H1 (cell line): ENCODE data around the gene RAVER2. TPM values are rescaled to one million over a fixed set of nuclear protein-coding genes. Genes with fewer than 3 reads are reported as not detected.
"Not testable (repeated sequence)": the region's sequence is repeated elsewhere in the genome, so short reads cannot be mapped to it uniquely, and the experiment has no call there.

Source experiments
- CTCF ChIA-PET: fragments of 300-600 bp; sonication (Branson Sonifier 250); formaldehyde crosslinking; loops from one replicate; lab custom pipeline; 2021; ENCODE audit not compliant: partially characterized antibody; lab: Charles Lee
- POLR2A ChIA-PET: fragments of 300-600 bp; sonication (Branson Sonifier 250); formaldehyde crosslinking; loops from one replicate; lab custom pipeline; 2021; ENCODE audit warnings: inconsistent platforms; ENCODE audit not compliant: partially characterized antibody; lab: Charles Lee
- DNase-seq, 2 experiments: peaks; one replicate each; pipeline versions ENCODE4 v3.0.0 to v3.0.0-alpha.2; 2010 to 2022; ENCODE audit warnings: low spot score in 2 of 2, low read depth in 1 of 2, mixed read lengths in 1 of 2
- FAIRE-seq: peaks from 2 replicates; lab custom pipeline; 2011; peaks lifted over from hg19 to GRCh38; lab: Jason Lieb, UNC
- H2AFZ ChIP-seq: 2 replicates; pipeline ENCODE4 v1.8.1; 2012; ENCODE audit warnings: low read length, inconsistent platforms
- H2AK5ac ChIP-seq: 2 replicates; pipeline ENCODE4 v1.6.1; 2013; ENCODE audit warnings: low read depth, low read length
- H2BK120ac ChIP-seq: replicated peaks from 2 replicates; pipeline ENCODE3; 2013; ENCODE audit warnings: low read depth, low read length, inconsistent platforms
- H2BK12ac ChIP-seq: 2 replicates; pipeline ENCODE4 v1.6.1; 2013; ENCODE audit warnings: low read depth, low read length
- H2BK15ac ChIP-seq: 2 replicates; pipeline ENCODE4 v1.6.1; 2013; ENCODE audit warnings: low read length
- H2BK20ac ChIP-seq: 2 replicates; pipeline ENCODE4 v1.6.1; 2013; ENCODE audit warnings: low read length
- H2BK5ac ChIP-seq: 2 replicates; pipeline ENCODE4 v1.6.1; 2013; ENCODE audit warnings: low read depth, low read length
- H3K14ac ChIP-seq: 2 replicates; pipeline ENCODE4 v1.6.1; 2013; ENCODE audit warnings: inconsistent platforms; ENCODE audit not compliant: insufficient read length
- H3K18ac ChIP-seq: 2 replicates; pipeline ENCODE4 v1.6.1; 2013; ENCODE audit warnings: low read length; ENCODE audit errors: extremely low read depth
- H3K23ac ChIP-seq: 2 replicates; pipeline ENCODE4 v1.6.1; 2013; ENCODE audit warnings: inconsistent platforms; ENCODE audit not compliant: insufficient read length
- H3K23me2 ChIP-seq: 2 replicates; pipeline ENCODE4 v1.6.1; 2013; ENCODE audit warnings: low read depth, low read length
- H3K27ac ChIP-seq: 2 replicates; pipeline ENCODE4 v1.6.1; 2011; ENCODE audit warnings: low read depth, low read length, inconsistent platforms
- H3K27me3 ChIP-seq, 4 experiments: replicated peaks in 1 of 4; 1 replicate in 1 of 4; 2 replicates in 3 of 4; pipeline versions ENCODE4 v1.6.1 to v1.8.1; 2011 to 2013; ENCODE audit warnings: low read length in 3 of 4, mild to moderate bottlenecking in 3 of 4, inconsistent platforms in 2 of 4, mixed read lengths in 2 of 4, moderate library complexity in 1 of 4; ENCODE audit not compliant: control insufficient read depth in 3 of 4, insufficient read depth in 3 of 4; ENCODE audit errors: extremely low read depth in 1 of 4
- H3K36me3 ChIP-seq, 4 experiments: 2 replicates each; pipeline versions ENCODE4 v1.6.1 to v1.8.1; 2011 to 2013; ENCODE audit warnings: mild to moderate bottlenecking in 4 of 4, low read length in 3 of 4, moderate library complexity in 2 of 4, control low read depth in 1 of 4, inconsistent platforms in 1 of 4; ENCODE audit not compliant: insufficient read depth in 4 of 4, control insufficient read depth in 2 of 4
- H3K4ac ChIP-seq: replicated peaks from 2 replicates; pipeline ENCODE3; 2013; ENCODE audit warnings: low read length, low read depth, mixed read lengths, inconsistent platforms; ENCODE audit not compliant: insufficient read length
- H3K4me1 ChIP-seq, 4 experiments: replicated peaks in 1 of 4; 1 replicate in 1 of 4; 2 replicates in 3 of 4; pipeline versions ENCODE4 v1.6.1 to v1.8.1; 2011 to 2013; ENCODE audit warnings: low read length in 3 of 4, inconsistent platforms in 2 of 4, mixed read lengths in 1 of 4; ENCODE audit not compliant: insufficient read depth in 4 of 4, control insufficient read depth in 3 of 4
- H3K4me2 ChIP-seq, 2 experiments: 2 replicates each; pipeline versions ENCODE4 v1.6.1 to v1.8.1; 2011 to 2013; ENCODE audit warnings: low read depth in 2 of 2, low read length in 2 of 2, control low read depth in 1 of 2, inconsistent platforms in 1 of 2, mild to moderate bottlenecking in 1 of 2; ENCODE audit not compliant: insufficient read depth in 1 of 2
- H3K4me3 ChIP-seq, 4 experiments: fragments of 200-600, 300-600 bp in 1 of 4; sonication (generic), shearing (Covaris generic), sonication (Bioruptor Twin) in 1 of 4; 2 replicates each; pipeline versions ENCODE4 v1.5.1 to v1.8.1; 2011 to 2016; ENCODE audit warnings: low read length in 4 of 4, low read depth in 3 of 4, control low read depth in 2 of 4, inconsistent platforms in 2 of 4, mild to moderate bottlenecking in 2 of 4, mixed read lengths in 1 of 4, moderate library complexity in 1 of 4; ENCODE audit not compliant: insufficient read depth in 2 of 4; ENCODE audit errors: extremely low read depth in 1 of 4
- H3K56ac ChIP-seq: replicated peaks from 2 replicates; pipeline ENCODE3; 2013; ENCODE audit warnings: low read depth, mild to moderate bottlenecking, mixed read lengths, low read length, inconsistent platforms; ENCODE audit not compliant: insufficient read length
- H3K79me1 ChIP-seq: 2 replicates; pipeline ENCODE4 v1.6.1; 2013; ENCODE audit warnings: low read depth, low read length, control low read depth
- H3K79me2 ChIP-seq, 2 experiments: 2 replicates each; pipeline versions ENCODE4 v1.6.1 to v1.8.1; 2012 to 2013; ENCODE audit warnings: low read length in 2 of 2, mild to moderate bottlenecking in 2 of 2, inconsistent platforms in 1 of 2; ENCODE audit not compliant: insufficient read depth in 2 of 2, control insufficient read depth in 1 of 2
- H3K9ac ChIP-seq, 4 experiments: replicated peaks in 1 of 4; 1 replicate in 1 of 4; 2 replicates in 3 of 4; pipeline versions ENCODE4 v1.6.1 to v1.8.1; 2011 to 2013; ENCODE audit warnings: low read depth in 3 of 4, low read length in 3 of 4, control low read depth in 2 of 4, mild to moderate bottlenecking in 2 of 4, moderate library complexity in 2 of 4, inconsistent platforms in 1 of 4; ENCODE audit errors: extremely low read depth in 1 of 4
- H3K9me3 ChIP-seq, 2 experiments: 2 replicates each; pipeline versions ENCODE4 v1.6.1 to v1.8.1; 2012 to 2013; ENCODE audit warnings: mild to moderate bottlenecking in 2 of 2, moderate library complexity in 2 of 2, control low read depth in 1 of 2, inconsistent platforms in 1 of 2, low read depth in 1 of 2, low read length in 1 of 2, mixed read lengths in 1 of 2; ENCODE audit not compliant: insufficient read depth in 2 of 2
- H4K20me1 ChIP-seq, 2 experiments: replicated peaks in 1 of 2; 2 replicates each; pipeline versions ENCODE3 to v1.8.1; 2011 to 2013; ENCODE audit warnings: inconsistent platforms in 2 of 2, low read length in 2 of 2, mild to moderate bottlenecking in 1 of 2; ENCODE audit not compliant: insufficient read depth in 2 of 2, control insufficient read depth in 1 of 2
- H4K5ac ChIP-seq: 2 replicates; pipeline ENCODE4 v1.6.1; 2013; ENCODE audit warnings: low read length, low read depth, mixed read lengths, inconsistent platforms; ENCODE audit not compliant: insufficient read length
- H4K8ac ChIP-seq: 2 replicates; pipeline ENCODE4 v1.8.0; 2013; ENCODE audit warnings: mild to moderate bottlenecking, moderate library complexity, low read length, inconsistent platforms; ENCODE audit not compliant: insufficient read depth; ENCODE audit errors: extremely low read depth
- H4K91ac ChIP-seq: replicated peaks from 2 replicates; pipeline ENCODE3; 2013; ENCODE audit warnings: low read length, mixed read lengths, inconsistent platforms; ENCODE audit not compliant: insufficient read length
- WGBS, 2 experiments: shearing (Covaris generic) in 1 of 2; methylation state at CpG; one replicate each; pipeline versions ENCODE4 v1.1.6 to v1.1.7; 2013 to 2015; ENCODE audit warnings: low lambda C conversion rate in 2 of 2, mixed read lengths in 2 of 2, inconsistent platforms in 1 of 2, low coverage in 1 of 2, missing lambda C conversion rate in 1 of 2; ENCODE audit not compliant: insufficient replicate concordance in 2 of 2, insufficient coverage in 1 of 2, insufficient read length in 1 of 2; ENCODE audit errors: extremely low coverage in 1 of 2, missing lambda C conversion rate in 1 of 2; 5-methylcytosine and 5-hydroxymethylcytosine counted together
- polyA plus RNA-seq, 7 experiments: library from polyadenylated mRNA; depleted of rRNA in 3 of 7; stranded (reverse) in 5 of 7; unstranded in 2 of 7; fragments of >200 nt in 5 of 7; fragments of 200-250 nt in 2 of 7; gene quantifications; 1 replicate in 5 of 7; 2 replicates in 1 of 7; 4 replicates in 1 of 7; pipeline versions ENCODE4 v1.2.1 to v1.2.3, GENCODE V29; 2011 to 2013; ENCODE audit warnings: missing spikeins in 2 of 7, mixed read lengths in 2 of 7
- total RNA-seq: library from RNA; stranded (reverse); fragmentation: NEBNext Ultra II Directional; extraction: Animal tissue kit (Norgen Biotek cat#: 25700); gene quantifications from 2 replicates; pipeline ENCODE4 v1.2.1, GENCODE V29; 2021

Gene RAVER2
- total and polyA plus RNA-seq, 2 of the 8 experiments (the other 6 are each of a cell fraction or from before 2014, with no cell fraction given): 10.5 to 19.5 TPM

DNA sequence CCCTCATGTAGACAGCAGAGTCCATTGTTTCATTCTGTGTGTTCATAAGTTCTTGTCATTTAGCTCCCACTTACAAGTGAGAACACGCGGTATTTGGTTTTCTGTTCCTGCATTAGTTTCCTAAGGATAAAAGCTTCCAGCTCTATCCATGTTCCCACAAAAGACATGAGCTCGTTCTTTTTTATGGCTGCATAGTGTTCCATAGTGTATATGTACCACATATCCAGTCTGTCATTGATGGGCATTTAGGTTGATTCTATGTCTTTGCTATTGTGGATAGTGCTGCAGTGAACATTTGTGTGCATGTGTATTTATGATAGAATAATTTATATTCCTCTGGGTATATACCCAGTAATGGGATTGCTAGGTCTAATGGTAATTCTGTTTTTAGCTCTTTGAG lies 75.7 kb downstream of the RAVER2 start:
- H2BK5ac ChIP-seq: not testable (repeated sequence)
- 97% methylated on average over 3 of the region's 3 CpGs; no CpG with 5 or more reads in 1 of the 2 experiments for WGBS, 2 experiments

More for the DNA sequence above, 75.7 kb downstream of the RAVER2 start:
- H3K79me1 ChIP-seq, H3K27me3 ChIP-seq, H3K36me3 ChIP-seq, H3K56ac ChIP-seq, H3K4me3 ChIP-seq, H3K27ac ChIP-seq, H2AFZ ChIP-seq, H3K4ac ChIP-seq, H2BK15ac ChIP-seq, H3K9ac ChIP-seq, H3K79me2 ChIP-seq, H2BK12ac ChIP-seq, H3K4me2 ChIP-seq, H3K9me3 ChIP-seq, H2BK20ac ChIP-seq, H3K18ac ChIP-seq, FAIRE-seq, H2BK120ac ChIP-seq, H4K5ac ChIP-seq, POLR2A ChIA-PET, H4K91ac ChIP-seq, H4K8ac ChIP-seq, H3K23ac ChIP-seq, H3K14ac ChIP-seq, H2AK5ac ChIP-seq, H3K23me2 ChIP-seq, H3K4me1 ChIP-seq, DNase-seq, H4K20me1 ChIP-seq: not testable (repeated sequence)
- CTCF ChIA-PET: interaction anchor here (0.5 kb wide), 1 partner anchor 135 kb away, joined by 3 read pairs; no protein-coding TSS in a partner anchor
